T-cell (primary cell): ENCODE data around the gene SMIM41. TPM values are rescaled to one million over a fixed set of nuclear protein-coding genes. Genes with fewer than 3 reads are reported as not detected.

Source experiments
- ATAC-seq, 4 experiments: fragments of 200-7000 bp in 3 of 4; fragments of 150-1000 bp in 1 of 4; cut with Tn5 transposase; replicated peaks in 1 of 4; 1 replicate in 3 of 4; 2 replicates in 1 of 4; pipeline ENCODE4 v1.10.0; 2021; ENCODE audit warnings: moderate library complexity in 3 of 4, mild to moderate bottlenecking in 2 of 4, moderate number of reproducible peaks in 1 of 4
- CTCF ChIA-PET, 2 donors: fragments of 300-600 bp; sonication (Branson Sonifier 250); formaldehyde crosslinking; loops; one replicate each; lab custom pipeline; 2022; ENCODE audit warnings: antibody characterized with exemption in 2 of 2; lab: Charles Lee
- POLR2A ChIA-PET, 2 donors: fragments of 300-600 bp; sonication (Branson Sonifier 250); formaldehyde crosslinking; loops; one replicate each; lab custom pipeline; 2022; ENCODE audit warnings: antibody characterized with exemption in 2 of 2; lab: Charles Lee
- DNase-seq, 35 experiments: peaks; one replicate each; pipeline versions ENCODE4 v3.0.0 to v3.0.0-alpha.2; 2013 to 2023
- H3K27ac ChIP-seq: one replicate; pipeline ENCODE4 v1.5.1; 2013; ENCODE audit warnings: low read length
- H3K27me3 ChIP-seq, 2 experiments: replicated peaks in 1 of 2; 1 replicate in 1 of 2; 2 replicates in 1 of 2; pipeline versions ENCODE4 v1.6.1 to v1.7.0; 2013; ENCODE audit warnings: low read length in 1 of 2, mixed read lengths in 1 of 2; ENCODE audit not compliant: control insufficient read depth in 2 of 2, insufficient read depth in 2 of 2; ENCODE audit errors: extremely low read depth in 1 of 2
- H3K36me3 ChIP-seq, 2 donors: 1 replicate in 1 of 2; 2 replicates in 1 of 2; pipeline versions ENCODE4 v1.6.1 to v1.7.0; 2013; ENCODE audit warnings: low read length in 1 of 2; ENCODE audit not compliant: control insufficient read depth in 2 of 2, insufficient read depth in 1 of 2; ENCODE audit errors: extremely low read depth in 1 of 2
- H3K4me1 ChIP-seq, 2 experiments: 1 replicate in 1 of 2; 2 replicates in 1 of 2; pipeline versions ENCODE4 v1.6.1 to v1.7.0; 2013; ENCODE audit warnings: low read length in 2 of 2, mixed read lengths in 1 of 2; ENCODE audit not compliant: insufficient read depth in 2 of 2, control insufficient read depth in 1 of 2; ENCODE audit errors: extremely low read depth in 1 of 2
- H3K4me3 ChIP-seq, 2 donors: 1 replicate in 1 of 2; 2 replicates in 1 of 2; pipeline versions ENCODE4 v1.5.1 to v1.7.0; 2013; ENCODE audit warnings: mild to moderate bottlenecking in 2 of 2, low read length in 1 of 2, moderate library complexity in 1 of 2; ENCODE audit not compliant: control insufficient read depth in 1 of 2; ENCODE audit errors: extremely low read depth in 1 of 2
- H3K9me3 ChIP-seq: 2 replicates; pipeline ENCODE4 v1.7.0; 2013
- H3K27ac Mint-ChIP-seq, 2 donors: one replicate each; pipeline ENCODE4 v1.8.0; 2020 to 2021; ENCODE audit warnings: mild to moderate bottlenecking in 2 of 2, mixed read lengths in 2 of 2
- H3K27me3 Mint-ChIP-seq, 2 donors: one replicate each; pipeline ENCODE4 v1.8.0; 2021 to 2022; ENCODE audit warnings: mixed read lengths in 2 of 2
- H3K36me3 Mint-ChIP-seq: one replicate; pipeline ENCODE4 v1.8.0; 2021; ENCODE audit warnings: mixed read lengths
- H3K4me1 Mint-ChIP-seq, 3 donors: one replicate each; pipeline ENCODE4 v1.8.0; 2020 to 2022; ENCODE audit warnings: mixed read lengths in 3 of 3, mild to moderate bottlenecking in 1 of 3
- H3K4me3 Mint-ChIP-seq, 3 donors: one replicate each; pipeline ENCODE4 v1.8.0; 2020 to 2022; ENCODE audit warnings: mild to moderate bottlenecking in 3 of 3, mixed read lengths in 3 of 3, moderate library complexity in 3 of 3
- H3K9me3 Mint-ChIP-seq, 3 donors: one replicate each; pipeline ENCODE4 v1.8.0; 2020 to 2022; ENCODE audit warnings: mixed read lengths in 3 of 3
- WGBS: methylation state at CpG from one replicate; pipeline ENCODE4 v1.1.5; 2013; ENCODE audit warnings: missing lambda C conversion rate; ENCODE audit not compliant: insufficient coverage; 5-methylcytosine and 5-hydroxymethylcytosine counted together
- total RNA-seq, 35 experiments: library from RNA in 6 of 35; stranded (reverse) in 6 of 35; fragments of 120-200 nt in 1 of 35; gene quantifications; one replicate each; pipeline versions ENCODE4 v1.2.1 to v1.2.4 and lab custom pipeline; 2013 to 2026

The SMIM41 gene
- total RNA-seq, 5 donors from 2014 or later (not counting 1 experiment from before 2014, with no cell fraction given): 0.41 TPM; not detected in 4

DNA sequence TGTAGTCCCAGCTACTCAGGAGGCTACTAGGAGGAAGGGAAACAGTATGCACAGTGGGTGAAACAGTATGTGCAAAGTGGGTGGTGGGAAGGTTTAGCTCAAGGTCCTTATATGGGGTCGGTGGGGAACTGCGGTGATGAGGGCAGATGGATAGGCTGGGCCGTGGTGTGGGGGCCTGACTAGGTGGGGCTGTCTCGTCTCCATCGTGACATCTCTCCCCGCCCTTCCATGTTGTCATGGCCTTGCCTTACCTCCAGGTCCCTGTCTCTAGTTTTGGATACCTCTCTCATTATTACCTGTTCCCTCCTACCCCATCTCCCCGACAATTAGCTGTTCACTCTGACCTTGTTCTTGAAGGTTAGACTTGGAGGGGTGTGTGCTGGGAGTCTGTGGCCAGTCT lies 32.6 kb upstream of the SMIM41 start:
- POLR2A ChIA-PET: no interaction called here

GRCh38 chr12:52049286-52049685 lies 30.2 kb upstream of the SMIM41 start:
- Histone ChIP-seq H3K27me3 (peaks cover 0 to 29% of the 10 kb centered on the region in 2 experiments), H3K4me1 (peaks cover 23 to 44% of the 10 kb centered on the region in 2 experiments), H3K27ac (no peak overlapping the region), H3K36me3 (no peaks in the 10 kb centered on the region), H3K9me3 (no peaks in the 10 kb centered on the region), H3K4me3 (no peak overlapping the region)
- DNase-seq: no peak
- H3K9me3 Mint-ChIP-seq: no peaks in the 10 kb centered on the region
- no peak for ATAC-seq
- WGBS: 94% methylated on average over 2 of the region's 4 CpGs
- peaks cover 34 to 45% (median 41%) of the 10 kb centered on the region in 3 donors for H3K4me1 Mint-ChIP-seq
- ChIA-PET POLR2A (interaction anchor here in 1 of 2 donors (0.8 kb wide), 1 partner anchor 25 kb away, joined by 8 read pairs; no protein-coding TSS in a partner anchor), CTCF (interaction anchor here in 1 of 2 donors (1.1 kb wide), 1 partner anchor 17 kb away, joined by 3 read pairs; no protein-coding TSS in a partner anchor)
- H3K27me3 Mint-ChIP-seq: peaks cover 0 to 4% of the 10 kb centered on the region in 2 donors
- H3K36me3 Mint-ChIP-seq: no peaks in the 10 kb centered on the region
- H3K4me3 Mint-ChIP-seq: peak overlapping the region; percentile 88 to 90 (median 89)
- peak overlapping the region; percentile 29 to 41 for H3K27ac Mint-ChIP-seq

More for the DNA sequence above, 32.6 kb upstream of the SMIM41 start:
- CTCF ChIA-PET: interaction anchor here (0.5 to 1.5 kb wide), 2 partner anchors 9 to 21 kb away, joined by 3 to 4 read pairs; no protein-coding TSS in a partner anchor
- Mint-ChIP-seq H3K4me1 (peaks cover 29 to 42% (median 38%) of the 10 kb centered on the region in 3 donors), H3K27ac (no peak overlapping the region), H3K27me3 (peaks cover 0 to 4% of the 10 kb centered on the region in 2 donors), H3K36me3 (no peaks in the 10 kb centered on the region), H3K4me3 (no peak overlapping the region), H3K9me3 (no peaks in the 10 kb centered on the region)
- ATAC-seq: no peak
- Histone ChIP-seq H3K4me1 (peaks cover 26 to 46% of the 10 kb centered on the region in 2 experiments), H3K27me3 (peaks cover 0 to 31% of the 10 kb centered on the region in 2 experiments), H3K27ac (no peak overlapping the region), H3K9me3 (no peaks in the 10 kb centered on the region), H3K36me3 (no peaks in the 10 kb centered on the region), H3K4me3 (no peak overlapping the region)
- WGBS: no CpG with 5 or more reads among the region's 7 CpGs
- no peak for DNase-seq

GRCh38 chr12:52049688-52050087 lies 29.8 kb upstream of the SMIM41 start:
- peaks cover 34 to 43% (median 41%) of the 10 kb centered on the region in 3 donors for H3K4me1 Mint-ChIP-seq
- POLR2A ChIA-PET: no interaction called here
- Histone ChIP-seq H3K4me3 (no peak overlapping the region), H3K27ac (no peak overlapping the region), H3K36me3 (no peaks in the 10 kb centered on the region), H3K27me3 (peaks cover 0 to 27% of the 10 kb centered on the region in 2 experiments), H3K4me1 (peaks cover 23 to 44% of the 10 kb centered on the region in 2 experiments), H3K9me3 (no peaks in the 10 kb centered on the region)
- CTCF ChIA-PET: no interaction called here
- 89% methylated on average over 1 of the region's 5 CpGs for WGBS
- peak overlapping the region; percentile 88 to 90 (median 89) for H3K4me3 Mint-ChIP-seq
- no peaks in the 10 kb centered on the region for H3K36me3 Mint-ChIP-seq
- ATAC-seq (no peak), DNase-seq (no peak)
- peaks cover 0 to 4% of the 10 kb centered on the region in 2 donors for H3K27me3 Mint-ChIP-seq
- no peaks in the 10 kb centered on the region for H3K9me3 Mint-ChIP-seq
- peak overlapping the region; percentile 29 to 41 for H3K27ac Mint-ChIP-seq

GRCh38 chr12:52050116-52050757 lies 29.3 kb upstream of the SMIM41 start:
- H3K4me3 Mint-ChIP-seq: peak overlapping the region; percentile 88 to 90 (median 89)
- peaks cover 34 to 42% (median 41%) of the 10 kb centered on the region in 3 donors for H3K4me1 Mint-ChIP-seq
- no peaks in the 10 kb centered on the region for H3K9me3 Mint-ChIP-seq
- peak overlapping the region; percentile 22 to 39 for H3K27ac Mint-ChIP-seq
- DNase-seq: peak in 3 of 35 experiments; percentile 13 to 64 (median 47)
- H3K4me1 ChIP-seq: peaks cover 23 to 44% of the 10 kb centered on the region in 2 experiments
- H3K9me3 ChIP-seq: no peaks in the 10 kb centered on the region
- ChIA-PET CTCF (interaction anchor here in 1 of 2 donors (1.3 to 4.3 kb wide), 4 partner anchors 16 to 24 kb away, joined by 4 to 43 read pairs (median 14); partner anchors contain the start of gene ATG101), POLR2A (interaction anchor here (0.6 to 2.8 kb wide), 4 partner anchors 11 to 25 kb away, joined by 3 to 16 read pairs (median 9); no protein-coding TSS in a partner anchor)
- peaks cover 0 to 3% of the 10 kb centered on the region in 2 donors for H3K36me3 ChIP-seq
- H3K36me3 Mint-ChIP-seq: no peaks in the 10 kb centered on the region
- peak in 1 of 4 experiments; percentile 0 for ATAC-seq
- WGBS: 30% methylated on average over 11 of the region's 16 CpGs
- peak overlapping the region; percentile 84 to 91 for H3K4me3 ChIP-seq
- peaks cover 0 to 24% of the 10 kb centered on the region in 2 experiments for H3K27me3 ChIP-seq
- H3K27ac ChIP-seq: peak overlapping the region; percentile 99
- H3K27me3 Mint-ChIP-seq: peaks cover 0 to 4% of the 10 kb centered on the region in 2 donors

GRCh38 chr12:52050758-52051541 lies 28.6 kb upstream of the SMIM41 start, which contains the start of gene NR4A1:
Gene NR4A1 (plus strand): TSS chr12:52051442. CDS start chr12:52054329, 2,887 bp downstream.
- Mint-ChIP-seq H3K4me3 (peak within 1 kb of the TSS; percentile 88 to 90 (median 89)), H3K27me3 (peaks cover 0 to 4% of the 10 kb centered on the region in 2 donors), H3K27ac (peak within 1 kb of the TSS; percentile 91 to 93), H3K9me3 (no peaks in the 10 kb centered on the region), H3K4me1 (peaks cover 34 to 41% (median 38%) of the 10 kb centered on the region in 3 donors), H3K36me3 (no peaks in the 10 kb centered on the region)
- Histone ChIP-seq H3K27me3 (peaks cover 0 to 18% of the 10 kb centered on the region in 2 experiments), H3K36me3 (peaks cover 0 to 3% of the 10 kb centered on the region in 2 donors), H3K9me3 (no peaks in the 10 kb centered on the region), H3K27ac (peak within 1 kb of the TSS; percentile 99), H3K4me1 (peaks cover 19 to 39% of the 10 kb centered on the region in 2 experiments), H3K4me3 (peak within 1 kb of the TSS; percentile 91)
- CTCF ChIA-PET: interaction anchor here (0.7 to 4.3 kb wide), 5 partner anchors 15 to 26 kb away, joined by 3 to 43 read pairs (median 6); partner anchors contain the start of gene ATG101 (in 1 of the 2)
- ATAC-seq: peak; percentile 85 to 92 (median 90)
- peak; percentile 94 to 100 (median 99) for DNase-seq
- under 1% methylated on average over 52 of the region's 77 CpGs for WGBS
- POLR2A ChIA-PET: interaction anchor here (0.6 to 2.8 kb wide), 6 partner anchors 12 to 44 kb away, joined by 3 to 16 read pairs (median 4); partner anchors contain the start of gene TAMALIN (in 1 of the 2)
